LHCN-M2 (cell line): ENCODE results near the gene WDR53. TPM values are rescaled to one million over a fixed set of nuclear protein-coding genes. Genes with fewer than 3 reads are reported as not detected.
A peak's percentile ranks its signal among the peaks of the same experiment; 100 is the strongest.
"Not testable (repeated sequence)": the region's sequence is repeated elsewhere in the genome, so short reads cannot be mapped to it uniquely, and the experiment has no call there.

Source experiments
- DNase-seq: peaks from one replicate; pipeline ENCODE4 v3.0.0-alpha.2; 2012; ENCODE audit warnings: low read depth
- total RNA-seq: library from RNA; depleted of rRNA; stranded (reverse); fragments of >200 nt; gene quantifications from 2 replicates; pipeline ENCODE4 v1.2.3, GENCODE V29; 2014

The WDR53 gene
- total RNA-seq, 1 experiment from 2014 or later = 8.3 TPM

GRCh38 chr3:196559826-196560225, 8.5 kb downstream of the WDR53 start:
- no peak for DNase-seq

DNA sequence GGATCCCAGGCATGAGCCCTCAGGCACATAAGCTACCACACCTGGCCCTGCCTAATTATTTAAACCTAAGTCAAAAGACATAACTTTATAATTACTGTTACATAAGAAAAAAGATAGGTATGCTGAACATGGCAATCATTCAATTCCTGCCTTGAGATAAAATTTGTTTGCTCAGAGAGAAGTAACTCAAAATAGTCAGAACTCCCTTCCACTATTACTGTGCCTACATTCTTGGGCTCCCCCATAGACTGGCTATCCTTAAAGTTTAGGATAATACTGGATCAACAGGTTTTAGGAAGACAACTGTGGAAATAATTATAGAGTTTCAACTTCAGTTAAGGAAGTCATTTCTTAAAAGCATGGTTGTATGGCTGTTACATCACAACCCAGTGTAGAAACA, 9.9 kb downstream of the WDR53 start:
- no peak for DNase-seq

DNA sequence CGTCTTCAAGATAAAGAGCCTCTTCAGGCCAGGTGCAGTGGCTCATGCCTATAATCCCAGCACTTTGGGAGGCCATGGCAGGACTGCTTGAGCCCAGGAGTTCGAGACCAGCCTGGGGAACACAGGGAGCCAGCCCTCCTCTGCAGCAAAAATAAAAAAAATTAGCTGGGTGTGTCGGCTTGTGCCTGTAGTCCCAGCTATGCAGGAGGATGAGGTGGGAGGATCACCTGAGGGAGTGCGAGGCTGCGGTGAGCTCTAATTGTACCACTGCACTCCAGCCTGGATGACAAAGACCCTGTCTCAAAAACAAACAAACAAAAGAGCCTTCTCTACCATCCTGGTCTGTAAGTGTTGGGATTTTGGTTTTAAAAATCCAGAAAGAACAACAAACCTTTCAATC, 11.1 kb downstream of the WDR53 start:
- DNase-seq = no peak

DNA sequence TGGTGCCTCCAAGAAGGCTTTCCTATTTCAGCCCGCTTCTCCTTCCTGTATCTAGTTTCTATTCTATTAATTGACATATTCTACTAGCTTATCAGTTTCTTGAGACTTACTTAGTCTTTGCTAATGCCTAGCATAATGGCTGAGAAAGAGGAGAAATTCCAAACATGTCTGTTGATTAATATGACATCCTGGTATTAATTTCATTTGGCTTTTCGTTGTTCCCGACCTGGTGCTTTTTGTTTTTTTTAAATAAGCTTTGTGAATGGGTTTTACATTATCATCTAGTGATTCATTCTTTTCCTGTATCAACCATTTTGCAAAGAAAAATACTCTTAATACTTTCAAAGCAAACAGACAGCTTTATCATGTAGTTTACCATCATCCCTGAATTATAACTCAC, 13.1 kb downstream of the WDR53 start:
- DNase-seq = no peak

DNA sequence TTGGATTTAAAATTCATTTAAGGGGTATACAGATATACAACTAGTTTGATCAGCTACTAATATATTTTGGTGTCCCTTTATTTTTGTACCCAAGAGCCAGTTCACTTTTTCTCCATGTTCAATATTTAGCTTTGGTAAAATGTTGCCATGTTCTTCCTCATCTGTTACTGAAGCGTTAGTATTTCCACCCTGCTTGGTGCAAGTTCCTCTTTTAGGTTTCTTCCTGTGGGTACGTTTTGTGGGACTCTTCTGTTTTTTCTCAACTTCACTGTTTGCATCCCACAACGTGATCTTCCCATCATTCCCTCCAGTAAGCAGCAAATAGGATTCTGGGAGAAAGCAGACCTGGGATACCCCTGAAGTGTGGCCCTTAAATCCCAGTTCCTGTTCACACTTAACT, 14.1 kb downstream of the WDR53 start:
- DNase-seq = no peak

- DNase-seq = no peak
Observed at GRCh38 chr3:196553551-196553950, 14.8 kb downstream of the WDR53 start.

DNA sequence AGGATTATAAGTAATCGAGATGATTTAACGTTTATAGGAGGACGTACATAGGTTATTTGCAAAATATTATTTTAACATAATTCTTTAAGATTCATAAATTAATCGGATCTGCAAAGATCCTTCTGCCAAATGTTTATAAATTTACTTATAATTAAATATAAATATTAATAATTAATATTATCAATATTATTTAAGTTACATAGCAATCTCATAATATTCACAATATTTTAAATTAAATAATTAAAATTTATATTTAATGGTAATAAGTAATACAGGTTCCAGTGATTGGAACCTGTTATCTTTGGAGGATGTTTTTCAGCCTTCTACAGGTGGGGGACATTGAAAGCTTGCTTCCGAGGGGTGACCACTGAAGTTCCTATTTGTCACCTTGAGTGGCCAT, 16.1 kb downstream of the WDR53 start:
- no peak for DNase-seq

DNA sequence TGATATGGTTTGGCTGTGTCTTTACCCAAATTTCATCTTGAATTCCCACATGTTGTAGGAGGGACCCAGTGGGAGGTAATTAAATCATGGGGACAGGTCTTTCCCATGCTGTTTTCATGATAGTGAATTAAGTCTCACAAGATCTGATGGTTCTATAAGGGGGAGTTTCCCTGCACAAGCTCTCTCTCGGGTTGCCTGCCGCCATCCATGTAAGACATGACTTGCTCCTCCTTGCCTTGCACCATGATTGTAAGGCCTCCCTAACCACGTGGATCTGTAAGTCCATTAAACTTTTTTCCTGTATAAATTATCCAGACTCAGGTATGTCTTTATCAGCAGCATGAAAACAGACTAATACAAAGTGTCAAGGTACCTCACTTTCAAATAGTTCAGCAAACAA, 18.2 kb downstream of the WDR53 start:
- DNase-seq = not testable (repeated sequence)

- DNase-seq = not testable (repeated sequence)
Observed at GRCh38 chr3:196549312-196549711, 19.0 kb downstream of the WDR53 start.

GRCh38 chr3:196547067-196547466, 21.3 kb downstream of the WDR53 start:
- DNase-seq = no peak

DNA sequence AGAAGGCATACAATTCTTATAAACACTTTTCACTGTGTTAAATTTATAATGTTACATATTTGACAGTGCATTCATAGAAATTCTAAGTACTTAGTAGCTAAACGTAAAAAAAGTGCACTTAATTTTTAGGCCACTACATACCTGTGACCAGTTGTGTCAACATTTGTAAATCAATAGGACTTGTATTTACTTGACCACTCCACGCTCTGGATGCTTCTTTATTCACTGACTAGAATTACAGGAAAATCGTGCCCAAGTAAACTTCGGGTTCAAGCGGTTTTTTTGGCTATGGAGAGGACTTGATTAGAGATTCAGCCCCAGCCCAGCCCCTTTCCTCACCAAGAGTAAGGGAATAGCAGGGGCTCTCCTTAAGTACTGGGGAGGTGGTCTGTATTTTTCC, 21.8 kb downstream of the WDR53 start:
- DNase-seq = no peak

- DNase-seq = no peak
Observed at GRCh38 chr3:196544491-196544992, 23.8 kb downstream of the WDR53 start.

DNA sequence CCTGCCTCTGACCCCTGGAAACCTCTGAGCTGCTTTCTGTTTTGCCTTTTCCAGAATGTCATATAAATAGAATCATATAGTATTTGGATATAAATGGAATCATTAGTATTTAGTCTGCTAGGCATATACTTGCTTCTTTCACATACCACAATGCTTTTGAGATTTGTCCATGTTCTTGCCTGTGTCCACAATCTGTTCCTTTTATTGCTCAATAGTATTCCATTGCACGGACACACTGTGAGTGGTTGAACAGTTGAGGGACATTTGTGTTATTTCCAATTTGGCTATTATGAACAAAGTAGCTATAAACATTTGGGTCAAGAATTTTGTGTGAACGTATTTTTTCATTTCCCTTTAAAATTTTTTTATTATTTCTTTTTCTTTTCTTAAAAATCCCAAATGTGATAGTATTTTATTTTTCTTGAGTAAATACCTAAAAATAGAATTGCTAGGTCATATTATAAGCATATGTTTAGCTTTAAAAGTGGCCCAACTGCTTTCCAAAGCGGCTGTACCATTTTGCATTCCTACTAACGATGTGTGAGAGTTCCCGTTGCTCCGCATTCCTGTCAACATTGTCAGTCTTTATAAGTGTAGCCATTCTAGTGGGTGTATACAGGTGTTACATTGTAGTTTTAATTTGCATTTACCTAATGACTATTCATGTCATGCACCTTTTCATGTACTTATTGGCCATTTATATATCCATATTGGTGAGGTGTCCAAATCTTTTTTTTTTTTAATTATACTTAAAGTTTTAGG, 26.5 kb downstream of the WDR53 start:
- DNase-seq = no peak

DNA sequence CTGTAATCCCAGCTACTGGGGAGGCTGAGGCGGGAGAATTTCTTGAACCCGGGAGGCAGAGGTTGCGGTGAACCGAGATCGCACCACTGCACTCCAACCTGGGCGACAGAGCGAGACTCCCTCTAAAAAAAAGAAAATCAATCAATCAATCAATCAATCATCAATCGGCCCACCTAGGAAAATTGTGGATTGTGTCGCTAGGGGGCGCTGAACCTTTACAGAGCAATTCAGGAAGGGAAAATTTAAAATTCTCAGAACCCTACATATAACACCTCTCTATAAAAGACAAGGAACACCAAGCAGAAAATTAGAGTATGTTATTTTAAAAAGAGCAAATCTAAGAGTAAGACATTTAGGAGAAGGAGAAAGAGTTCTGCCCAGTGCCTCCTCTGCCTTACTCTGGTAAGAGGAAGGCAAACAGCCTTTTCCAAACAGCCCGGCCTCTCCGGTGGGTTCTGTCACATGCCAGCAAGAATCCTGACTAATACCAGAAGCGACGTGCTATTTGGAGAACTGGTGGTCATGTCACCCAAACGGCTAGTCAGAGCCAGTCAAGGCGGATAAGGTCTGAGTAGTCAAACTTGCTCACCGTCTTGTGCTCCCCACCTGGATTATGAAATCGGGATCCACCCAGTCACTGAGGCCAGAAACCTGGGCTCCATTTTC, 30.9 kb downstream of the WDR53 start:
- no peak for DNase-seq

DNA sequence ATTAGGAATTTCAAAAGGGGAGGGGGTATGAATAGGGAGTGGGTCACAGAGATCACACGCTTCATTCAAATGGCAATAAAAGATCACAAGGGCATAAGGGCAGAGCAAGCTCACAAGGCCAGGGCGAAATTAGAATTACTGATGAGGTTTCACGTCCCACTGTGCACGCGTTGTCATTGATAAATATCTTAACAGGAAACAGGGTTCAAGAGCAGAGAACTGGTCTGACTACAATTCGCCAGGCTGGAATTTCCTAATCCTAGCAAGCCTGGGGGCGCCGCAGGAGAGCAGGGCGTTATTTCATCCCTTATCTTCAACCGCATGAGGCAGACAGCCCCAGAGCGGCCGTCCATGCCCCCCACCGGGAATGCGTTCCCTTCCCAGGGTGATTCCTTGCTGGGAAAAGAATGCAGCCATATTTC, 35.1 kb downstream of the WDR53 start:
- DNase-seq = no peak

DNA sequence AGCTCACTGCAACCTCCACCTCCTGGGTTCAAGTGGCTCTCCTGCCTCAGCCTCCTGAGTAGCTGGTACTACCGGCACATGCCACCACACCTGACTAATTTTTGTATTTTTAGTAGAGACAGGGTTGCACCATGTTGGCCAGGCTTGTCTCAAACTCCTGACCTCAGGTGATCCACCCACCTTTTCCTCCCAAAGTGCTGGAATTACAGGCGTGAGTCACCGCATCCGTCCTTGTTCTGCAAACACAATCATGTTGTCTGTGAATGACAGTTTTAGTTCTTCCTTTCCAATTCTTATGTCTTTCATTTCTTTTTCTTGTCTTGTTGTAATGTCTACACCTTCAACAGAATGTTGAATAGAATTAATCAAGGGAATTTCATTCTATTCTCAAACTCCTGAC, 36.9 kb downstream of the WDR53 start:
- no peak for DNase-seq

DNA sequence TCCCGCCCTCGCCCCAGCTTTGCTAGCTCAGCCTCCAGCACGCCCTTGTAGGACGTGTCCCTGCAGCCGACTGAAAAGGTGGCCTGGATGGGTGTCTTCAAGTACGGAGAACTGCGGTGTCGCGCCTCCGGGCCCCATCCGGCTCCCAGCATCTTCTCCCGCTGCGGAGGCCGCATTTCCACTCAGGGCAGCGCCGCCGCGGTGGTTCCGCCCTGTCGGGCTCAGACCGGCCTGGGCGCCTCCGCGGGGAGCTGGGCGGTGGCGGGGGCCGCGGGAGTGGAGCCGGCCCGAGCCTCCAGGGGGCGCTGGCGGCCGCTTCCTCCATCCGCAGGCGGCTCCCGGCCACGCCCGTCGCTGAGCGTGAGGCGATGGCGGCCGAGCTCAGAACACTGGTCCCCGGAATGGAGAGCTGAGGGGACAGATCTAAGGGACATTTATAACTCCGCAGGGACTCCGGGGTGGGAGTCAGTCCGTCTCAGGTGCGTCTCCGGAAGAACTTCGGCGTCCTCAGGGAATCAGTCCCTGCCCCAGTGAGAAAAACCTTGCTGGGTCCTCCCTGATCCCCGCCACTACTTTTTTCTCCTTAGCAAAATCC, 39.6 kb downstream of the WDR53 start:
- peak; percentile 47 for DNase-seq

- DNase-seq = no peak
Observed at GRCh38 chr3:196525141-196525540, 43.2 kb downstream of the WDR53 start.

DNA sequence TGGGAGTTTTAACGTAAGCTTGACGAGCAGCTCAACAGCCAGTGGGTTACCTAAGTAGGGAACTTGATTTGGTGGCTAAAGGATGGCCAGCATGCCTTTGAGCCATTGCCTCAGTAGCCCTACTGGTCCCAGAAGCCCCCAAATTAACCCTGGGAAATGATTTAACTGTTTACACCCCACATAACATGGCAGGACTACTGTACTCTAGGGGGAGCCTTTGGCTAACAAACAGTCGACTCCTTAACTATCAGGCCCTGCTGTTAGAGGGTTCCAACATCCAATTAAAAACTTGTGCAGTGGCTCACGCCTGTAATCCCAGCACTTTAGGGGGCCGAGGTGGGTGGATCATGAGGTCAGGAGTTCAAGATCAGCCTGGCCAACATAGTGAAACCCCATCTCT, 43.8 kb downstream of the WDR53 start:
- no peak for DNase-seq

DNA sequence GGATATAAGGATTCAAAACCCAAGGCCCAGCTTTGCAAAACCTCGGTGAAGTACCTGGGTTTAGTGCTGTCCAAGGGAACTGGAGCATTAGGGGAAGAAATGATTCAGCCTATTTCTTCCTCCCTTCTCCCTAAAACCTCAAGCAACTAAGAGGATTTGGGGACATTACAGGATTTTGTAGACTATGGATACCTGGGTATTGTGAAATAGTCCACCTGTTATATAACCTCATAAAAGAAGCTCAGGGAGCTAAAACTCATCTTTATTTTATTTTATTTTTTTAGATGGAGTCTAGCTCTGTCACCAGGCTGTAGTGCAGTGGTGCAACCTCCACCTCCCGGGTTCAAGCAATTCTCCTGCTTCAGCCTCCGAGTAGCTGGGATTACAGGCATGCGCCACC, 44.5 kb downstream of the WDR53 start:
- no peak for DNase-seq

- DNase-seq = not testable (repeated sequence)
Observed at GRCh38 chr3:196521291-196521690, 47.1 kb downstream of the WDR53 start.

GRCh38 chr3:196519718-196520082, 48.7 kb downstream of the WDR53 start:
- no peak for DNase-seq
